ENCODE results near the gene SETD1B.

SETD1B gene

DNA sequence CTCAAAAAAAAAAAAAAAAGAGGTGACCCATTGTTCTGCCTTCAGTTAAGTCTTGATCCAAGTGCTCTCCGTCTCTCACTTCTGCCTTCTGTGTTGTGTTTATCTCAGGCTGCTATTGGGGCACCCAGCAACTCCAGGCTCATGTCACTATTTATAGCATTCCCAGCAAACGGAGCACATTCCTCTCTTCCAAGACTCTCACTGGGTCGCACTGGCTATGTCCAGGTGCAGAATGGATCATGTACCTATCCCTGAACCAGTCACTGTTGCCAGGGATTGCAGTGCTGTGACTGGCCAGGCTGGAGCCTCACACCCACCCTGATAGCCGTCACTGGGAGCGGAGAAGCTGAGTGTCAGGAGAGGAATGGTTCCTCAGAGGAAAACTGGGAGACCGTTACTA is 41.5 kb upstream of the SETD1B start:
- no peaks in the 10 kb centered on the region for H3K4me1 ChIP-seq (ENCODE audit: control insufficient read depth, low read length)
- TF ChIP-seq EZH2phosphoT487 (IDR thresholded peaks at IDR 0.05; ENCODE audit: borderline replicate concordance, low read length) (no peak), CTCF (IDR thresholded peaks at IDR 0.05; ENCODE audit: low read depth, low read length, poor library complexity, severe bottlenecking) (no peak)
- H3K27ac ChIP-seq (ENCODE audit: low read depth, low read length): no peak overlapping the region
- no peaks in the 10 kb centered on the region for H3K27me3 ChIP-seq (ENCODE audit: control insufficient read depth, low read length)
- no peaks in the 10 kb centered on the region for H4K20me1 ChIP-seq (ENCODE audit: control insufficient read depth, insufficient read depth, low read depth, low read length)
- H3K9me2 ChIP-seq (replicated peaks; ENCODE audit: control insufficient read depth, low read length): no peaks in the 10 kb centered on the region
- H3K79me2 ChIP-seq (ENCODE audit: control insufficient read depth, low read length): no peaks in the 10 kb centered on the region
- no peak overlapping the region for H3K4me2 ChIP-seq (ENCODE audit: low read length)
- no peak overlapping the region for H3K4me3 ChIP-seq (ENCODE audit: low read length)
- no peaks in the 10 kb centered on the region for H3K9me3 ChIP-seq (ENCODE audit: control insufficient read depth, insufficient read depth, low read length)
- no peaks in the 10 kb centered on the region for H3K36me3 ChIP-seq (ENCODE audit: control insufficient read depth, low read length)
- no peaks in the 10 kb centered on the region for H3F3A ChIP-seq (ENCODE audit: control insufficient read depth, insufficient read depth)

DNA sequence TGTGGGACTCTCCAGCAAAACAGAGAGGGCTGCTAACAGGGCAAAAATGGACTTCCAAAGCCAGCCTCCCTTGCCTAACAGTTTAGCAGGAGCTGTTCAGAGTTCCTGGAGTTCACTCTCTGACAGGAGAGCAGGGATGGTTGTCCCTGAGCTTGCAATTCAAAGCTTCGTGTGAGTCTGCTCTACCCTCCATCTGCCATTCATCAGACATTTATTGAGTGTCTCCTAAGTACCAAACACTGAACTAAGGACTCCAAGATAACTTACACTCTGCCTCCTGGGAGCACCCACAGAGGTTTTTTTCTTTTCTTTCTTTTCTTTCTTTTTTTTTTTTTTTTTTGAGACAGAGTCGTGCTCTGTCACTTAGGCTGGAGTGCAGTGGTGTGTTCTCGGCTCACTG is 39.0 kb upstream of the SETD1B start:
- H3K27ac ChIP-seq (ENCODE audit: low read depth, low read length): no peak overlapping the region
- TF ChIP-seq EZH2phosphoT487 (IDR thresholded peaks at IDR 0.05; ENCODE audit: borderline replicate concordance, low read length): no peak
- TF ChIP-seq CTCF (IDR thresholded peaks at IDR 0.05; ENCODE audit: low read depth, low read length, poor library complexity, severe bottlenecking): no peak
- H3K9me2 ChIP-seq (replicated peaks; ENCODE audit: control insufficient read depth, low read length): no peaks in the 10 kb centered on the region
- no peaks in the 10 kb centered on the region for H4K20me1 ChIP-seq (ENCODE audit: control insufficient read depth, insufficient read depth, low read depth, low read length)
- no peaks in the 10 kb centered on the region for H3K79me2 ChIP-seq (ENCODE audit: control insufficient read depth, low read length)
- no peak overlapping the region for H3K4me2 ChIP-seq (ENCODE audit: low read length)
- H3K4me3 ChIP-seq (ENCODE audit: low read length): no peak overlapping the region
- H3F3A ChIP-seq (ENCODE audit: control insufficient read depth, insufficient read depth): 0 out of 2 replicates have a peak, but pooled peaks cover 2% of the 10 kb centered on the region
- no peaks in the 10 kb centered on the region for H3K9me3 ChIP-seq (ENCODE audit: control insufficient read depth, insufficient read depth, low read length)
- H3K27me3 ChIP-seq (ENCODE audit: control insufficient read depth, low read length): no peaks in the 10 kb centered on the region
- H3K36me3 ChIP-seq (ENCODE audit: control insufficient read depth, low read length): no peaks in the 10 kb centered on the region
- H3K4me1 ChIP-seq (ENCODE audit: control insufficient read depth, low read length): no peaks in the 10 kb centered on the region

DNA sequence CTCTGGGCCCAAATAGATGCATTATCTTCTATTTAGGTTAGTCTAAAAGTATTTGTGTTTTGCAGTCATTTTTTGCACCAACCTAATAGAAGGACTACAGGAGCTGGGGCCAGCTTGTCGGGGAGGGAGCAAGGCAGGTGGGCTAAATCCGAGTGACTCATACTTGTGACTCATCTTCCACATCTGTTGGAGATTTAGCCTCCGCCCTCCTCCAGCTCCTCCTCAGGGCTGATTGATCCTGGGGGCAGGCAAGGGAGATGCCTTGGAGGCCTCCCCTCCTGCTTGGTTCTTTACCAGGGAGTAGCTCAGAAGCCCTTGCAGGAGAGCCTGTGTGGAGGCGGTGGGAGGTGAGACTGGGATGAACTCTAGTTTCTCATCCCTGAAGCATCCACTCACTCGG is 38.2 kb upstream of the SETD1B start:
- TF ChIP-seq EZH2phosphoT487 (IDR thresholded peaks at IDR 0.05; ENCODE audit: borderline replicate concordance, low read length): no peak
- no peak for TF ChIP-seq CTCF (IDR thresholded peaks at IDR 0.05; ENCODE audit: low read depth, low read length, poor library complexity, severe bottlenecking)
- no peaks in the 10 kb centered on the region for H3K36me3 ChIP-seq (ENCODE audit: control insufficient read depth, low read length)
- no peaks in the 10 kb centered on the region for H4K20me1 ChIP-seq (ENCODE audit: control insufficient read depth, insufficient read depth, low read depth, low read length)
- H3K4me3 ChIP-seq (ENCODE audit: low read length): no peak overlapping the region
- no peaks in the 10 kb centered on the region for H3K4me1 ChIP-seq (ENCODE audit: control insufficient read depth, low read length)
- 0 out of 2 replicates have a peak, but pooled peaks cover 2% of the 10 kb centered on the region for H3F3A ChIP-seq (ENCODE audit: control insufficient read depth, insufficient read depth)
- H3K9me3 ChIP-seq (ENCODE audit: control insufficient read depth, insufficient read depth, low read length): no peaks in the 10 kb centered on the region
- H3K27me3 ChIP-seq (ENCODE audit: control insufficient read depth, low read length): no peaks in the 10 kb centered on the region
- no peak overlapping the region for H3K27ac ChIP-seq (ENCODE audit: low read depth, low read length)
- H3K4me2 ChIP-seq (ENCODE audit: low read length): no peak overlapping the region
- H3K9me2 ChIP-seq (replicated peaks; ENCODE audit: control insufficient read depth, low read length): no peaks in the 10 kb centered on the region
- no peaks in the 10 kb centered on the region for H3K79me2 ChIP-seq (ENCODE audit: control insufficient read depth, low read length)

Data from DOHH2 (cell line).